Right renal pelvis (tissue), 4 donors: ENCODE measurements around the gene NDOR1. TPM values are rescaled to one million over a fixed set of nuclear protein-coding genes. Genes with fewer than 3 reads are reported as not detected.

ENCODE experiments used
- DNase-seq, 4 donors: peaks; one replicate each; pipeline ENCODE4 v3.0.0-alpha.2; 2013; ENCODE audit warnings: low read depth in 4 of 4, low spot score in 3 of 4, missing footprints in 1 of 4
- polyA plus RNA-seq, 4 donors: library from polyadenylated mRNA; unstranded; fragments of 120-200 nt; gene quantifications; one replicate each; pipeline ENCODE4 v1.2.1, GENCODE V29; 2013; ENCODE audit not compliant: insufficient read length in 4 of 4

The NDOR1 gene
- polyA plus RNA-seq, 4 donors, result 10.0 to 16.0 (median 10.9) TPM

GRCh38 chr9:137167277-137167746 lies 38.2 kb upstream of the NDOR1 start:
- no peak for DNase-seq

- DNase-seq, result no peak
Observed at GRCh38 chr9:137167747-137168572, 37.5 kb upstream of the NDOR1 start.

GRCh38 chr9:137168573-137168903 lies 37.0 kb upstream of the NDOR1 start:
- no peak for DNase-seq

GRCh38 chr9:137168904-137169856 lies 36.3 kb upstream of the NDOR1 start:
- DNase-seq, result peak in 2 of 4 donors; percentile 16 to 49

GRCh38 chr9:137169896-137170358 lies 35.6 kb upstream of the NDOR1 start, which contains the start of gene LRRC26:
Gene LRRC26 (minus strand): TSS chr9:137170051. CDS start chr9:137169943, 108 bp downstream.
- DNase-seq, result no peak

- DNase-seq, result no peak
Observed at GRCh38 chr9:137170486-137171148, 34.9 kb upstream of the NDOR1 start.

GRCh38 chr9:137171149-137171900 lies 34.2 kb upstream of the NDOR1 start:
- DNase-seq, result no peak

- no peak for DNase-seq
Observed at GRCh38 chr9:137172901-137173795, 32.4 kb upstream of the NDOR1 start.

GRCh38 chr9:137173796-137174664 lies 31.5 kb upstream of the NDOR1 start:
- DNase-seq, result no peak

- DNase-seq, result no peak
Observed at GRCh38 chr9:137174722-137175293, 30.7 kb upstream of the NDOR1 start.

GRCh38 chr9:137175345-137175961 lies 30.0 kb upstream of the NDOR1 start:
- no peak for DNase-seq

- DNase-seq, result no peak
Observed at GRCh38 chr9:137176302-137177182, 29.0 kb upstream of the NDOR1 start.

- DNase-seq, result no peak
Observed at GRCh38 chr9:137178201-137178938, 27.1 kb upstream of the NDOR1 start.

GRCh38 chr9:137178939-137179630 lies 26.4 kb upstream of the NDOR1 start:
- no peak for DNase-seq

GRCh38 chr9:137179761-137180160 lies 25.7 kb upstream of the NDOR1 start:
- DNase-seq, result no peak
